ENCODE data around the gene GJC1.
"Not testable (repeated sequence)": the region's sequence is repeated elsewhere in the genome, so short reads cannot be mapped to it uniquely, and the experiment has no call there.

GJC1 gene

GRCh38 chr17:44763170-44763569 lies 66.9 kb downstream of the GJC1 start:
- peaks cover 44% of the 10 kb centered on the region for H3K27me3 ChIP-seq (ENCODE audit: control insufficient read depth, insufficient read depth, low read length)
- H3K9me3 ChIP-seq (replicated peaks; ENCODE audit: low read length): no peaks in the 10 kb centered on the region
- peaks cover 8% of the 10 kb centered on the region for H3K4me1 ChIP-seq (ENCODE audit: control insufficient read depth, insufficient read depth, low read length)

GRCh38 chr17:44761932-44762810 lies 67.9 kb downstream of the GJC1 start:
- peaks cover 53% of the 10 kb centered on the region for H3K27me3 ChIP-seq (ENCODE audit: control insufficient read depth, insufficient read depth, low read length)
- no peak overlapping the region for H3K9ac ChIP-seq (ENCODE audit: low read depth, low read length)
- H3K9me3 ChIP-seq (replicated peaks; ENCODE audit: low read length): no peaks in the 10 kb centered on the region
- H3K4me3 ChIP-seq (ENCODE audit: low read length): no peak overlapping the region
- no peak overlapping the region for H3K4me2 ChIP-seq (ENCODE audit: low read length)
- H3K36me3 ChIP-seq (ENCODE audit: insufficient read depth, low read length): no peaks in the 10 kb centered on the region
- peaks cover 8% of the 10 kb centered on the region for H3K4me1 ChIP-seq (ENCODE audit: control insufficient read depth, insufficient read depth, low read length)

More at GRCh38 chr17:44763170-44763569, 66.9 kb downstream of the GJC1 start:
- H3K4me2 ChIP-seq (ENCODE audit: low read length): no peak overlapping the region
- no peak overlapping the region for H3K4me3 ChIP-seq (ENCODE audit: low read length)
- H3K36me3 ChIP-seq (ENCODE audit: insufficient read depth, low read length): no peaks in the 10 kb centered on the region
- no peak overlapping the region for H3K9ac ChIP-seq (ENCODE audit: low read depth, low read length)

- no peak overlapping the region for H3K9ac ChIP-seq (ENCODE audit: low read depth, low read length)
- peaks cover 44% of the 10 kb centered on the region for H3K27me3 ChIP-seq (ENCODE audit: control insufficient read depth, insufficient read depth, low read length)
- H3K4me2 ChIP-seq (ENCODE audit: low read length): no peak overlapping the region
- no peaks in the 10 kb centered on the region for H3K36me3 ChIP-seq (ENCODE audit: insufficient read depth, low read length)
- no peak overlapping the region for H3K4me3 ChIP-seq (ENCODE audit: low read length)
- H3K9me3 ChIP-seq (replicated peaks; ENCODE audit: low read length): no peaks in the 10 kb centered on the region
- peaks cover 8% of the 10 kb centered on the region for H3K4me1 ChIP-seq (ENCODE audit: control insufficient read depth, insufficient read depth, low read length)
Observed at GRCh38 chr17:44760474-44761308, 69.4 kb downstream of the GJC1 start.

DNA sequence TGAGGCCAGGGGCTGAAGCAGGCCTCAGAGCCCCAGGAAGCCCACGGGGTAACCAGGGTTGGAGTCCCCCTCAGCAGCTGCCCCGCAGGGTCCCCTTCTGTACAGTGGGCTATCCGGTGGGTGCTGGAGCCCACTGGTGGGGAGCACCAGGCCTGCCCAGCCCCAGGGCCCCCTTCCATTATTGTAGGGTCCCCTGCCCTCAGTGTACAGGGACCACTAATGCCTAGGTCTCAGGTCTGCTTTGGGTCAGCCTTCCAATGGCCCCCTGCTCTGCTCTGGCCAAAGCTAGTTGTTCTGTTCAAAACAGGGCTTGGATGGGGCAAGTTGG lies 70.2 kb downstream of the GJC1 start:
- H3K9ac ChIP-seq (ENCODE audit: low read depth, low read length): no peak overlapping the region

GRCh38 chr17:44759086-44759915 lies 70.8 kb downstream of the GJC1 start:
- no peak overlapping the region for H3K9ac ChIP-seq (ENCODE audit: low read depth, low read length)
- peaks cover 40% of the 10 kb centered on the region for H3K27me3 ChIP-seq (ENCODE audit: control insufficient read depth, insufficient read depth, low read length)
- no peaks in the 10 kb centered on the region for H3K36me3 ChIP-seq (ENCODE audit: insufficient read depth, low read length)
- peak overlapping the region; percentile 73 for H3K4me2 ChIP-seq (ENCODE audit: low read length)
- peaks cover 8% of the 10 kb centered on the region for H3K4me1 ChIP-seq (ENCODE audit: control insufficient read depth, insufficient read depth, low read length)
- H3K4me3 ChIP-seq (ENCODE audit: low read length): peak overlapping the region; percentile 58
- no peaks in the 10 kb centered on the region for H3K9me3 ChIP-seq (replicated peaks; ENCODE audit: low read length)

More for the DNA sequence above, 70.2 kb downstream of the GJC1 start:
- H3K4me1 ChIP-seq (ENCODE audit: control insufficient read depth, insufficient read depth, low read length): peaks cover 8% of the 10 kb centered on the region
- no peaks in the 10 kb centered on the region for H3K36me3 ChIP-seq (ENCODE audit: insufficient read depth, low read length)
- peaks cover 44% of the 10 kb centered on the region for H3K27me3 ChIP-seq (ENCODE audit: control insufficient read depth, insufficient read depth, low read length)
- H3K9me3 ChIP-seq (replicated peaks; ENCODE audit: low read length): no peaks in the 10 kb centered on the region
- no peak overlapping the region for H3K4me2 ChIP-seq (ENCODE audit: low read length)
- H3K4me3 ChIP-seq (ENCODE audit: low read length): no peak overlapping the region

- Histone ChIP-seq H3K4me3 (ENCODE audit: low read length) (peak within 1 kb of the TSS; percentile 58), H3K36me3 (ENCODE audit: insufficient read depth, low read length) (no peaks in the 10 kb centered on the region), H3K9me3 (replicated peaks; ENCODE audit: low read length) (no peaks in the 10 kb centered on the region), H3K4me1 (ENCODE audit: control insufficient read depth, insufficient read depth, low read length) (peaks cover 8% of the 10 kb centered on the region), H3K4me2 (ENCODE audit: low read length) (peak within 1 kb of the TSS; percentile 73), H3K9ac (ENCODE audit: low read depth, low read length) (no peak within 1 kb of the TSS), H3K27me3 (ENCODE audit: control insufficient read depth, insufficient read depth, low read length) (peaks cover 40% of the 10 kb centered on the region)
Observed at GRCh38 chr17:44758414-44759085, 71.5 kb downstream of the GJC1 start, which contains the start of gene ADAM11. ADAM11 (plus strand) TSS chr17:44758988; CDS start chr17:44759200, 212 bp downstream.

- Histone ChIP-seq H3K4me2 (ENCODE audit: low read length) (peak overlapping the region; percentile 63), H3K27me3 (ENCODE audit: control insufficient read depth, insufficient read depth, low read length) (peaks cover 40% of the 10 kb centered on the region), H3K9ac (ENCODE audit: low read depth, low read length) (no peak overlapping the region), H3K9me3 (replicated peaks; ENCODE audit: low read length) (no peaks in the 10 kb centered on the region), H3K36me3 (ENCODE audit: insufficient read depth, low read length) (no peaks in the 10 kb centered on the region), H3K4me1 (ENCODE audit: control insufficient read depth, insufficient read depth, low read length) (peaks cover 8% of the 10 kb centered on the region), H3K4me3 (ENCODE audit: low read length) (no peak overlapping the region)
Observed at GRCh38 chr17:44757918-44758413, 72.1 kb downstream of the GJC1 start.

- Histone ChIP-seq H3K36me3 (ENCODE audit: insufficient read depth, low read length) (no peaks in the 10 kb centered on the region), H3K4me1 (ENCODE audit: control insufficient read depth, insufficient read depth, low read length) (peaks cover 8% of the 10 kb centered on the region), H3K4me3 (ENCODE audit: low read length) (no peak overlapping the region), H3K9ac (ENCODE audit: low read depth, low read length) (no peak overlapping the region), H3K27me3 (ENCODE audit: control insufficient read depth, insufficient read depth, low read length) (peaks cover 38% of the 10 kb centered on the region), H3K9me3 (replicated peaks; ENCODE audit: low read length) (no peaks in the 10 kb centered on the region), H3K4me2 (ENCODE audit: low read length) (no peak overlapping the region)
Observed at GRCh38 chr17:44757045-44757917, 72.8 kb downstream of the GJC1 start.

DNA sequence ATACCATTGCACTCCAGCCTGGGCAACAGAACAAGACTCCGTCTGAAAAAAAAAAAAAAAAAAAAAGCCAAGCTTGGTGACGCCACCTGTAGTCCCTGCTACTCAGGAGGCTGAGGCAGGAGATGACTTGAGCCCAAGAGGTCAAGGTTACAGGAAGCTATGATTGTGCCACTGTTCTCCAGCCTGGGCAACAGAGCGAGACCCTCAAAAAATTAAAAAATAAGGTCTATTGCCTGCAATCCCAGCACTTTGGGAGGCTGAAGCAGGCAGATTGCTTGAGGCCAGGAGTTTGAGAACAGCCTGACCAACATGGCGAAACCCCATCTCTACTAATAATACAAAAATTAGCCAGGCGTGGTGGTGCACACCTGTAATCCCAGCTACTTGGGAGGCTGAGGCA lies 74.9 kb downstream of the GJC1 start:
- not testable (repeated sequence) for H3K4me1 ChIP-seq (ENCODE audit: control insufficient read depth, insufficient read depth, low read length); H3K4me2 ChIP-seq (ENCODE audit: low read length); H3K9me3 ChIP-seq (replicated peaks; ENCODE audit: low read length); H3K36me3 ChIP-seq (ENCODE audit: insufficient read depth, low read length); H3K9ac ChIP-seq (ENCODE audit: low read depth, low read length); H3K4me3 ChIP-seq (ENCODE audit: low read length)
- H3K27me3 ChIP-seq (ENCODE audit: control insufficient read depth, insufficient read depth, low read length): peaks cover 24% of the 10 kb centered on the region

DNA sequence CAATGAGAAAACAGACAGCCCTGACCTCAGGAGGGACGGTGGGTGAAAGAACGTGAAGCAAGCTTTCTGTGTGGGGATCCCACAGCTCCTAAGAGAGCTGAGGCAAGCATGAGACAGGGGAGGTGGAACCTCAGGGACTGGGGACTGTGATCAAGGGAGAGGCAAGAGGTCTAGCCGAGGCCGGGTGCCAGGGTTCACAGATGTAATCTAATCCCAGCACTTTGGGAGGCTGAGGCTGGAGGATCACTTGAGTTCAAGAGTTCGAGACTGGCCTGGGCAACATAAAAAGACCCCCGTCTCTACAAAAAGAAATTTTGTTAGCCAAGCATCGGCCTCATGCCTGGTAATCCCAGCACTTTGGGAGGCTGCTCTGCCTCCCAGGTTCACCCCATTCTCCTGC lies 75.8 kb downstream of the GJC1 start:
- Histone ChIP-seq H3K27me3 (ENCODE audit: control insufficient read depth, insufficient read depth, low read length) (peaks cover 16% of the 10 kb centered on the region), H3K4me3 (ENCODE audit: low read length) (no peak overlapping the region), H3K4me2 (ENCODE audit: low read length) (no peak overlapping the region), H3K4me1 (ENCODE audit: control insufficient read depth, insufficient read depth, low read length) (peaks cover 4% of the 10 kb centered on the region), H3K9ac (ENCODE audit: low read depth, low read length) (no peak overlapping the region), H3K36me3 (ENCODE audit: insufficient read depth, low read length) (peaks cover 5% of the 10 kb centered on the region), H3K9me3 (replicated peaks; ENCODE audit: low read length) (no peaks in the 10 kb centered on the region)

Measured in skeletal muscle satellite cell (primary cell).